ENCODE measurements around the gene PID1.

The PID1 gene

GRCh38 chr2:228987441-228988155, 283.5 kb downstream of the PID1 start:
- no peak for DNase-seq

- no peak for DNase-seq
Observed at GRCh38 chr2:228986961-228987360, 284.1 kb downstream of the PID1 start.

GRCh38 chr2:228983700-228984099, 287.4 kb downstream of the PID1 start:
- no peak for DNase-seq

- no peak for DNase-seq
Observed at GRCh38 chr2:228974169-228974568, 296.9 kb downstream of the PID1 start.
